Lower leg skin (tissue), 3 donors: Measurements from ENCODE around the gene HGS.

ENCODE experiments used
- CTCF ChIP-seq, 3 donors: fragments of 450-650 bp; IDR thresholded peaks; one replicate each; pipeline ENCODE4 v1.5.1; 2016; ENCODE audit warnings: antibody characterized with exemption in 3 of 3, mild to moderate bottlenecking in 3 of 3, moderate library complexity in 2 of 3
- POLR2A ChIP-seq, 2 donors: fragments of 450-650 bp; IDR thresholded peaks; one replicate each; pipeline ENCODE4 v1.6.1; 2016 to 2017; ENCODE audit warnings: antibody characterized with exemption in 2 of 2, mild to moderate bottlenecking in 1 of 2, moderate library complexity in 1 of 2

DNA sequence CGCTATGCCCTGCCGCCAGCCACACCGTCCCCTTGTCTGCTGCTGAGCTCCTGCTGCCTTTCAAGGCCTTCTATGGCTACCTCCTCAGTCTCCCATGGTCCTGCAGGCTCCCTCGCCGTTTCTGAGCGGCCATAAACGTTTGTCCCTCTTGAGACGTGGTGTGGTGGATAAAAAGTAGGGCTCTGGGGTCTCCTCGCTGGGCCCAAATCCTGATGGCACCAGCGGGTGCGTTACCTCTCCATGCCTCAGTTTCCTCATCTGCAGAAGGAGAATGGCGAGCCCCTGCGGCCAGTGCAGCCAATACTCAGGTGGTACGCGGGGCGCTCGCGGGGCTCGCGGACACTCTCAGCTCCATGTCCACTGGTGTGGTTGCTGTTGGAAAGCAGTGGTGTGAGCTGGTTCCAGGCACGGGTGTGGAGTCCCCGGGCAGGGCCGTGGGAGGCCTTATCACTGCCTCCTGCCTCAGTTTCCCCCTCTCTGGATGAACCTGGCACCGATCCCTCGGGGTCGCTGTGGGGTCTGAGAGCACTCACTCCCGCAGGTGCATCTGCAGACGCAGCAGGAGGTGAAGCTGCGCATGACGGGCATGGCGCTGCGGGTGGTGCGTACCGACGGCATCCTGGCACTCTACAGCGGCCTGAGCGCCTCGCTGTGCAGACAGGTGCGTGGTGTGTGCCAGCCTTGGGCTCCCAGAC lies 30.7 kb downstream of the HGS start:
- TF ChIP-seq POLR2A (IDR thresholded peaks at IDR 0.05): no peak
- no peak for TF ChIP-seq CTCF (IDR thresholded peaks at IDR 0.05)
